ENCODE data around the gene SLC6A4.

DNA sequence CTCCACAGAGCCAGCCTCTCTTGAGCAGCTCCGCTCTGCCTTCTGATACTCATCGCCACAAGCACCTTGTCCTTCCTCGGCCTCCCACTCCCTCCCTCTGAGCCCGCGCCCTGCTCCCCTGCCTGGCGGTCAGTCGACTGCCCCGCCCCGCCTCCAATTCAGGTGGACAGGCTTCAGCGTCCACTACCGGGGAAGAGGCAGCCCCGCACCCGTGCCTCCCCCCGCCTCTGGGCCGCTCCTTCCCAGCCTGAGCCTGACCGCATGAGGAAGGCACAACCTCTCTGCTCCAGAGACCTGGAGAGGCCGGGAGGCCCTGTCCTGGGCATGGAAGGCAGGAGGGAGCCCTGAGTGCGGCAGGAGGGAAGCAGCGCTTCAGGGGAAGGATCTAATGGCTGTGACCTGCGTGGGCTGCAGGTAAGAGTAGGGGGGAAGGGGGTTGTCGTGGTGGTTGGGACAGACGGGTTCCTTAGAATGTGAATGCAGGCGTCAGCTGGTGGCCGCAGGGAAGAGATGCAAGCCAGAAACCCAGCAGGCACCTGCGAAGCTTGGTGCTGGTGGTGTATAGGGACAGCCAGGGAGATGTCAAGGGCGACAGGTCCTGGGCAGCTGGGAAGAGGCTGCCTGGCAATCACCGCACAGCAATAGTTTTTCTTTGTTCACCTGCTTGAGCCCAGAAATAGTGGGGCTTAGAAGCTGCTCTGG, 3.0 kb upstream of the SLC6A4 start:
- no peak for TF ChIP-seq POLR2A (IDR thresholded peaks at IDR 0.05; ENCODE audit: low read length)
- TF ChIP-seq GATA1 (IDR thresholded peaks at IDR 0.05; ENCODE audit: low read depth, low read length), result no peak
